ENCODE measurements around the gene PCGF2. TPM values are rescaled to one million over a fixed set of nuclear protein-coding genes. Genes with fewer than 3 reads are reported as not detected.
A peak's percentile ranks its signal among the peaks of the same experiment; 100 is the strongest.

Gene PCGF2
- polyA plus RNA-seq, 4 donors: 7.6 to 30.2 (median 23.2) TPM

DNA sequence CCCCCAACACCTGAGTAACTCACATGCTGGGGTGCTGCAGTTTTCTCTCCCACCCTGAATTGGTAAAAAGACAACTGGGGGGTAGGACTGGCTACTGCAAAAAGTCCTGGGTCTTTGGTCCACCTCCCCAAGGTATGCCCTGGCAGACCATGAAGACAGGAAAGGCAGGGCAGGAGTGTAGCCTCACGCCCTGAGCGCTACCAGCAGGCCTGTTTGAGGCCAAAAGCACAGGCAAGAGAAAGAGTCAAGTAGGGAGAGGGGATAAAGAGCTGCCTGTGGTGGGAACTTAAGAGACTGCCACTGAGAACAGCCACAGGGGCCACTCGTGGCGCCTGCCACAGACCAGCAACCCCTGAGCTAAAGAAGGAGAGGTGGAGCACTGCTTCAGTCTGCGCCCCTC is 18.2 kb upstream of the PCGF2 start:
- Histone ChIP-seq H3K36me3 (ENCODE audit: control insufficient read depth in 3 of 3, insufficient read depth in 2 of 3, low read depth in 1 of 3, low read length in 3 of 3) (peaks cover 20 to 82% (median 26%) of the 10 kb centered on the region in 3 donors), H3K4me1 (ENCODE audit: control insufficient read depth in 3 of 3, insufficient read depth in 2 of 3, low read depth in 1 of 3, low read length in 2 of 3) (no peaks in the 10 kb centered on the region), H3K9me3 (ENCODE audit: control insufficient read depth in 2 of 2, insufficient read depth in 1 of 2, low read depth in 1 of 2, low read length in 1 of 2) (no peaks in the 10 kb centered on the region), H3K4me3 (ENCODE audit: low read depth in 1 of 3, low read length in 3 of 3) (no peak overlapping the region), H3K27me3 (ENCODE audit: control insufficient read depth in 3 of 3, insufficient read depth in 3 of 3, low read length in 3 of 3) (no peaks in the 10 kb centered on the region), H3K27ac (ENCODE audit: low read depth in 1 of 3, low read length in 2 of 3) (no peak overlapping the region)
- WGBS, 3 donors: 91 to 94% (median 91%) methylated on average over 5 of the region's 5 CpGs
- no peak for FAIRE-seq
- no peak for DNase-seq

DNA sequence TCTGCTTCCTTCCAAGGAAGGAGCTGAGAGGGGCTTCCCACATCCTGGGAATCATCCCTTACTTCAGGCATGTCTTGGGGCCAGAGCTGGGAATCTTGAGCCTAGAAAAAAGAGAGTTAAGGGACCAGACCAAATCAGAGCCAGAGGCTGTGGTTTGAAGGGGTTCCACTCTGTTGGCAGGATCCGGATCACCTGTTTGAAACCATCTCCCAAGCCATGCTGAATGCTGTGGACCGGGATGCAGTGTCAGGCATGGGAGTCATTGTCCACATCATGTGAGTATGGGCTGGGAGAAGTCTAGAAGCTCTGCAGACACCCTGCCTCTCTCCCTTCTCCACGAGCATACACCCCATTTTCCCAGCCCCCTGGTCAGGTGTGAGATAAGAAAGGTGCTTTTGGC is 14.1 kb upstream of the PCGF2 start:
- DNase-seq (no peak), FAIRE-seq (no peak)
- H3K4me1 ChIP-seq (ENCODE audit: control insufficient read depth in 3 of 3, insufficient read depth in 2 of 3, low read depth in 1 of 3, low read length in 2 of 3): no peaks in the 10 kb centered on the region
- peaks cover 17 to 80% (median 27%) of the 10 kb centered on the region in 3 donors for H3K36me3 ChIP-seq (ENCODE audit: control insufficient read depth in 3 of 3, insufficient read depth in 2 of 3, low read depth in 1 of 3, low read length in 3 of 3)
- H3K4me3 ChIP-seq (ENCODE audit: low read depth in 1 of 3, low read length in 3 of 3): no peak overlapping the region
- no peaks in the 10 kb centered on the region for H3K27me3 ChIP-seq (ENCODE audit: control insufficient read depth in 3 of 3, insufficient read depth in 3 of 3, low read length in 3 of 3)
- H3K27ac ChIP-seq (ENCODE audit: low read depth in 1 of 3, low read length in 2 of 3): no peak overlapping the region
- H3K9me3 ChIP-seq (ENCODE audit: control insufficient read depth in 2 of 2, insufficient read depth in 1 of 2, low read depth in 1 of 2, low read length in 1 of 2): no peaks in the 10 kb centered on the region
- WGBS, 3 donors: 69 to 86% (median 76%) methylated on average over 3 of the region's 3 CpGs

DNA sequence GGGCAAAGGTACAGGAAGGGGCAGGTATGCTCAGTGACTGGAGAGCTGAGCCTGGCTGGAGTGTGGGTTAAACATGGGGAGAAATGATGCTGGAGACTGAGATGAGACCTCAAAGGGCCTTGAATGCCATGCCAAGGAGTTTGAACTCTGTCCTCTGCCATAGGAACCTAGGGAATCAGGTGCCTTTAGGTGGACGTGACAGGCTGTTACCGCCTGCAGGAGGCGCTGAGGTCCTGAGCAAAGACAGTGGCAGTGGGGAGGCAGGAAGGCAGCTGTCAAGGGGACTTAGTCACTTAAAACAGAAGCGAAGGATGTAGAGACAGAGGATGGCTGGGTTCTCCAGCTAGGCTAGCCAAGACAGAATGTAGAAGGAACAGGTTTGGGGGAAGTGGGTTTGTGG is 13.5 kb upstream of the PCGF2 start:
- Histone ChIP-seq H3K27ac (ENCODE audit: low read depth in 1 of 3, low read length in 2 of 3) (no peak overlapping the region), H3K36me3 (ENCODE audit: control insufficient read depth in 3 of 3, insufficient read depth in 2 of 3, low read depth in 1 of 3, low read length in 3 of 3) (peaks cover 15 to 80% (median 27%) of the 10 kb centered on the region in 3 donors), H3K4me1 (ENCODE audit: control insufficient read depth in 3 of 3, insufficient read depth in 2 of 3, low read depth in 1 of 3, low read length in 2 of 3) (no peaks in the 10 kb centered on the region), H3K9me3 (ENCODE audit: control insufficient read depth in 2 of 2, insufficient read depth in 1 of 2, low read depth in 1 of 2, low read length in 1 of 2) (no peaks in the 10 kb centered on the region), H3K4me3 (ENCODE audit: low read depth in 1 of 3, low read length in 3 of 3) (no peak overlapping the region), H3K27me3 (ENCODE audit: control insufficient read depth in 3 of 3, insufficient read depth in 3 of 3, low read length in 3 of 3) (no peaks in the 10 kb centered on the region)
- DNase-seq (peak in 1 of 2 donors; percentile 45), FAIRE-seq (no peak)
- 75 to 83% (median 75%) methylated on average over 4 of the region's 4 CpGs for WGBS, 3 donors

DNA sequence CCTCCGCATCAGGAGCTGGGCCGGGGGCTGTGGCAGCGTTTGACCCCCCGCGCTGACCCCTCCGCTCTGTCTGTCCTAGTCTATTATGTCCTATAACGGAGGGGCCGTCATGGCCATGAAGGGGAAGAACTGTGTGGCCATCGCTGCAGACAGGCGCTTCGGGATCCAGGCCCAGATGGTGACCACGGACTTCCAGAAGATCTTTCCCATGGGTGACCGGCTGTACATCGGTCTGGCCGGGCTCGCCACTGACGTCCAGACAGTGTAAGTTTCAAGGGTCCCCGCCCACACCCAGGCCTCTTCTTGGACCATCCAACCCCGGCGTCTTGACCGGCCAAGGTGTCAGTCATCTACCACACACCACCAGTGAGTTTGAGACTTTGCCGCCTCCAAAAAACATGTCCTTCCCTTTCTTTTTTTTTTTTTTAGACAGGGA is 5.0 kb upstream of the PCGF2 start:
- FAIRE-seq (no peak), DNase-seq (no peak)

DNA sequence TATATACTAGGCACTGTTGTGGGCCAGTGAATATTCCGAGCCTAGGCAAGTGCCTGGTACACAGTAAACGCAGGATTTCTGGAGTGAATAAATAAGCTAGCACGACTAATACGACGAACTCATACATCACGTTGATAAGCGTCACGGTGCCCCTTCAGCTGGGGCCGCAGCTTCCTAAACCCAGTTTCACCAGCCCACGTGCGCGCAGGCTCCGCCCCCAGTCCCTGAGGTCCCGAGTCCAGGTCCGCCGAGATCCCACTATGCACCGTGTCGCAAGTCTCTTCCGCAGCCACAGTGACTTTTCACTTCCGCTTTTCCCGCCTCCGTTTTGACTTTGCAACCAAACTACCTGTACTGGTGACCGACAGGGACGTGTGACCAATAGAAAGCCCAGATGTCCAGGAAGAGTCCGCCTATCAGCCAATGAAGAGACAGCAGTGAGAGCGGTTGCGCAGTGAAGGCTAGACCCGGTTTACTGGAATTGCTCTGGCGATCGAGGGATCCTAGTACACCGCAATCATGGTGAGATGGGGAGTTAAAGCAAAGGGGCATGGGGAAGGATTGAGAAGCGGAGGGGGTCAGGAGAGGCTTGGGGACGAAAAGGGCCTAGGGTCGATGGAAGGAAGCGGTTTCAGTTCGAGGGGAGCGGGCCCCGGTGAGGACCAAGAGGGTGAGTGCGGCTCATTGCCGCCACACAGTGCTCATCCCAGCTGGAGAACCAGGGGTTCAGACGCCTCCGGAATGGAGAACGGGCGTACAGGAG is 4.4 kb upstream of the PCGF2 start, which contains the start of gene PSMB3:
Gene PSMB3 (plus strand): TSS at position 434 of the 763 bp plus-strand sequence. CDS start 86 bp downstream, at position 520.
- peak within 1 kb of the TSS; percentile 63 to 91 (median 80) for H3K27ac ChIP-seq (ENCODE audit: low read depth in 1 of 3, low read length in 2 of 3)
- no peaks in the 10 kb centered on the region for H3K9me3 ChIP-seq (ENCODE audit: control insufficient read depth in 2 of 2, insufficient read depth in 1 of 2, low read depth in 1 of 2, low read length in 1 of 2)
- H3K27me3 ChIP-seq (ENCODE audit: control insufficient read depth in 3 of 3, insufficient read depth in 3 of 3, low read length in 3 of 3): peaks cover 0 to 10% (median 3%) of the 10 kb centered on the region in 3 donors
- WGBS, 3 donors: 0 to 1% (median 0%) methylated on average over 44 of the region's 44 CpGs
- H3K36me3 ChIP-seq (ENCODE audit: control insufficient read depth in 3 of 3, insufficient read depth in 2 of 3, low read depth in 1 of 3, low read length in 3 of 3): peaks cover 0 to 30% (median 10%) of the 10 kb centered on the region in 3 donors
- no peak for FAIRE-seq
- peaks cover 7 to 30% (median 8%) of the 10 kb centered on the region in 3 donors for H3K4me1 ChIP-seq (ENCODE audit: control insufficient read depth in 3 of 3, insufficient read depth in 2 of 3, low read depth in 1 of 3, low read length in 2 of 3)
- DNase-seq: peak; percentile 99 to 100
- peak within 1 kb of the TSS; percentile 72 to 79 (median 73) for H3K4me3 ChIP-seq (ENCODE audit: low read depth in 1 of 3, low read length in 3 of 3)

More for the DNA sequence above, 5.0 kb upstream of the PCGF2 start:
- WGBS, 3 donors: 2 to 6% (median 6%) methylated on average over 22 of the region's 22 CpGs
- Histone ChIP-seq H3K27ac (ENCODE audit: low read depth in 1 of 3, low read length in 2 of 3) (peak overlapping the region; percentile 63 to 85 (median 80)), H3K4me1 (ENCODE audit: control insufficient read depth in 3 of 3, insufficient read depth in 2 of 3, low read depth in 1 of 3, low read length in 2 of 3) (peaks cover 7 to 30% (median 8%) of the 10 kb centered on the region in 3 donors), H3K27me3 (ENCODE audit: control insufficient read depth in 3 of 3, insufficient read depth in 3 of 3, low read length in 3 of 3) (peaks cover 0 to 10% (median 3%) of the 10 kb centered on the region in 3 donors), H3K9me3 (ENCODE audit: control insufficient read depth in 2 of 2, insufficient read depth in 1 of 2, low read depth in 1 of 2, low read length in 1 of 2) (no peaks in the 10 kb centered on the region), H3K4me3 (ENCODE audit: low read depth in 1 of 3, low read length in 3 of 3) (peak overlapping the region; percentile 72 to 79 (median 73)), H3K36me3 (ENCODE audit: control insufficient read depth in 3 of 3, insufficient read depth in 2 of 3, low read depth in 1 of 3, low read length in 3 of 3) (peaks cover 5 to 36% (median 10%) of the 10 kb centered on the region in 3 donors)

DNA sequence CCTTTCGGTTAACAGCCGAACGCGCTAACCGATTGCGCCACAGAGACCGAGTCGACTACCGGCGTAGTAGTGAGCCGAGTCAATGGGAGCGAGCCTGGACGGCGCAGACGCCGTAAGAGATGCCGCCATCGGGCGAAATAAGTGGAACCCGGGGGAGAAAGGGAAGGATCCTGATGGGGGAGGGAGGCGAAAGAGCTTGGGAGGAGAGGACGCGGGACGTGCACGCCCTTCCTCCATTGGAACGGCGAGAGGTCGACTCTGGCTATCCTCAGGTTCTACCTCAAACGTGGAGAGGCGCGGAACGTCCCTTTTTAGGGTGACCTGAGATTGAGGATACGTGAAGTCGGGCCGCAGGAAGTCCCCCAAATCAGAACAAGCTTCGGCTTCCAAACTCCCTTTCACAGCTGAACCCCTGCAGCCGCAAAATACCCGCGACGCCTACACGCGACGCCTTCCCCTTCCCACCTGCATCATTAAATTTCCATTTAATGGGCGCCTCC is 3.7 kb upstream of the PCGF2 start:
- 0 to 1% (median 1%) methylated on average over 40 to 44 of the region's 44 CpGs for WGBS, 3 donors
- Histone ChIP-seq H3K4me1 (ENCODE audit: control insufficient read depth in 3 of 3, insufficient read depth in 2 of 3, low read depth in 1 of 3, low read length in 2 of 3) (peaks cover 7 to 33% (median 10%) of the 10 kb centered on the region in 3 donors), H3K4me3 (ENCODE audit: low read depth in 1 of 3, low read length in 3 of 3) (peak overlapping the region; percentile 55 to 72 (median 58)), H3K27me3 (ENCODE audit: control insufficient read depth in 3 of 3, insufficient read depth in 3 of 3, low read length in 3 of 3) (peaks cover 0 to 10% (median 3%) of the 10 kb centered on the region in 3 donors), H3K27ac (ENCODE audit: low read depth in 1 of 3, low read length in 2 of 3) (peak overlapping the region; percentile 45 to 91 (median 79)), H3K36me3 (ENCODE audit: control insufficient read depth in 3 of 3, insufficient read depth in 2 of 3, low read depth in 1 of 3, low read length in 3 of 3) (peaks cover 0 to 24% (median 10%) of the 10 kb centered on the region in 3 donors), H3K9me3 (ENCODE audit: control insufficient read depth in 2 of 2, insufficient read depth in 1 of 2, low read depth in 1 of 2, low read length in 1 of 2) (no peaks in the 10 kb centered on the region)
- FAIRE-seq: no peak
- peak; percentile 79 to 93 for DNase-seq

- Histone ChIP-seq H3K27me3 (ENCODE audit: control insufficient read depth in 3 of 3, insufficient read depth in 3 of 3, low read length in 3 of 3) (peaks cover 0 to 10% (median 3%) of the 10 kb centered on the region in 3 donors), H3K9me3 (ENCODE audit: control insufficient read depth in 2 of 2, insufficient read depth in 1 of 2, low read depth in 1 of 2, low read length in 1 of 2) (no peaks in the 10 kb centered on the region), H3K4me3 (ENCODE audit: low read depth in 1 of 3, low read length in 3 of 3) (peak overlapping the region in 2 of 3 donors; percentile 16 to 18), H3K4me1 (ENCODE audit: control insufficient read depth in 3 of 3, insufficient read depth in 2 of 3, low read depth in 1 of 3, low read length in 2 of 3) (peaks cover 7 to 38% (median 10%) of the 10 kb centered on the region in 3 donors), H3K27ac (ENCODE audit: low read depth in 1 of 3, low read length in 2 of 3) (peak overlapping the region in 1 of 3 donors; percentile 4), H3K36me3 (ENCODE audit: control insufficient read depth in 3 of 3, insufficient read depth in 2 of 3, low read depth in 1 of 3, low read length in 3 of 3) (peaks cover 0 to 19% (median 7%) of the 10 kb centered on the region in 3 donors)
- 1 to 4% (median 4%) methylated on average over 10 of the region's 10 CpGs for WGBS, 3 donors
- no peak for DNase-seq
- no peak for FAIRE-seq
These were observed 3.1 kb upstream of the PCGF2 start for GRCh38 chr17:38751144-38751807.
